ENCODE results near the gene AKAP9. TPM values are rescaled to one million over a fixed set of nuclear protein-coding genes. Genes with fewer than 3 reads are reported as not detected.

AKAP9 gene
- total RNA-seq, 1 donor from 2014 or later = 75.4 TPM

- H3K9me3 ChIP-seq = no peaks in the 10 kb centered on the region
- H3K4me3 ChIP-seq = no peak overlapping the region
- no peak for DNase-seq (ENCODE audit: extremely low spot score in 2 of 2)
- H3K4me1 ChIP-seq = no peaks in the 10 kb centered on the region
- no peak overlapping the region for H3K27ac ChIP-seq
- TF ChIP-seq CTCF (IDR thresholded peaks at IDR 0.05) = no peak
- no peak for TF ChIP-seq POLR2AphosphoS5 (IDR thresholded peaks at IDR 0.05; ENCODE audit: insufficient read depth in 1 of 2, low read depth in 1 of 2)
- no peaks in the 10 kb centered on the region for H3K27me3 ChIP-seq
- intact Hi-C loops (cut with DNase I) = no loop called here
- peaks cover 0 to 60% of the 10 kb centered on the region in 2 donors for H3K36me3 ChIP-seq
Measured at GRCh38 chr7:92044148-92044547, 103.5 kb downstream of the AKAP9 start.

- Histone ChIP-seq H3K36me3 (peaks cover 0 to 58% of the 10 kb centered on the region in 2 donors), H3K27me3 (no peaks in the 10 kb centered on the region), H3K4me3 (no peak overlapping the region), H3K9me3 (no peaks in the 10 kb centered on the region), H3K4me1 (no peaks in the 10 kb centered on the region), H3K27ac (no peak overlapping the region)
- no peak for DNase-seq (ENCODE audit: extremely low spot score in 2 of 2)
- TF ChIP-seq POLR2A (IDR thresholded peaks at IDR 0.05) = no peak
- no peak for TF ChIP-seq POLR2AphosphoS5 (IDR thresholded peaks at IDR 0.05; ENCODE audit: insufficient read depth in 1 of 2, low read depth in 1 of 2)
- TF ChIP-seq CTCF (IDR thresholded peaks at IDR 0.05) = no peak
- intact Hi-C loops (cut with DNase I) = no loop called here
Measured at GRCh38 chr7:92044940-92045339, 104.3 kb downstream of the AKAP9 start.

GRCh38 chr7:92051655-92052054, 111.0 kb downstream of the AKAP9 start:
- H3K27me3 ChIP-seq = no peaks in the 10 kb centered on the region
- DNase-seq (ENCODE audit: extremely low spot score in 2 of 2) = no peak
- H3K27ac ChIP-seq = no peak overlapping the region
- no peaks in the 10 kb centered on the region for H3K9me3 ChIP-seq
- H3K4me3 ChIP-seq = no peak overlapping the region
- TF ChIP-seq CTCF (IDR thresholded peaks at IDR 0.05) = no peak
- no peak for TF ChIP-seq POLR2A (IDR thresholded peaks at IDR 0.05)
- no peak for TF ChIP-seq POLR2AphosphoS5 (IDR thresholded peaks at IDR 0.05; ENCODE audit: insufficient read depth in 1 of 2, low read depth in 1 of 2)
- H3K4me1 ChIP-seq = peaks cover 4% of the 10 kb centered on the region
- intact Hi-C loops (cut with DNase I) = no loop called here
- peaks cover 0 to 24% of the 10 kb centered on the region in 2 donors for H3K36me3 ChIP-seq

GRCh38 chr7:92052159-92052558, 111.5 kb downstream of the AKAP9 start:
- Histone ChIP-seq H3K27ac (no peak overlapping the region), H3K4me3 (no peak overlapping the region), H3K36me3 (peaks cover 0 to 19% of the 10 kb centered on the region in 2 donors), H3K27me3 (no peaks in the 10 kb centered on the region), H3K4me1 (peaks cover 9% of the 10 kb centered on the region), H3K9me3 (no peaks in the 10 kb centered on the region)
- intact Hi-C loops (cut with DNase I) = no loop called here
- no peak for TF ChIP-seq POLR2A (IDR thresholded peaks at IDR 0.05)
- TF ChIP-seq CTCF (IDR thresholded peaks at IDR 0.05) = no peak
- TF ChIP-seq POLR2AphosphoS5 (IDR thresholded peaks at IDR 0.05; ENCODE audit: insufficient read depth in 1 of 2, low read depth in 1 of 2) = no peak
- DNase-seq (ENCODE audit: extremely low spot score in 2 of 2) = no peak

- H3K9me3 ChIP-seq = no peaks in the 10 kb centered on the region
- peaks cover 0 to 14% of the 10 kb centered on the region in 2 donors for H3K36me3 ChIP-seq
- H3K4me3 ChIP-seq = no peak overlapping the region
- intact Hi-C loops (cut with DNase I) = no loop called here
- TF ChIP-seq POLR2A (IDR thresholded peaks at IDR 0.05) (no peak), POLR2AphosphoS5 (IDR thresholded peaks at IDR 0.05; ENCODE audit: insufficient read depth in 1 of 2, low read depth in 1 of 2) (no peak), CTCF (IDR thresholded peaks at IDR 0.05) (no peak)
- no peak for DNase-seq (ENCODE audit: extremely low spot score in 2 of 2)
- no peaks in the 10 kb centered on the region for H3K27me3 ChIP-seq
- peaks cover 11% of the 10 kb centered on the region for H3K4me1 ChIP-seq
- no peak overlapping the region for H3K27ac ChIP-seq
Measured at GRCh38 chr7:92052684-92053083, 112.0 kb downstream of the AKAP9 start.
